ENCODE data around the gene TNFSF8. TPM values are rescaled to one million over a fixed set of nuclear protein-coding genes. Genes with fewer than 3 reads are reported as not detected.

Gene TNFSF8
- total RNA-seq, 2 donors from 2014 or later: 0.32 to 2.4 TPM

GRCh38 chr9:114899461-114899860 lies 30.9 kb downstream of the TNFSF8 start:
- H3K36me3 ChIP-seq: no peaks in the 10 kb centered on the region
- H3K27ac ChIP-seq: no peak overlapping the region
- no peak overlapping the region for H3K4me3 ChIP-seq
- intact Hi-C loops (cut with DNase I): no loop called here
- H3K27me3 ChIP-seq (replicated peaks; ENCODE audit: insufficient read depth): no peaks in the 10 kb centered on the region
- H3K9me3 ChIP-seq: no peaks in the 10 kb centered on the region
- H3K4me1 ChIP-seq (replicated peaks): no peaks in the 10 kb centered on the region
- 91% methylated on average over 2 of the region's 2 CpGs for WGBS
- no peak for DNase-seq (ENCODE audit: low spot score)
- TF ChIP-seq POLR2A (IDR thresholded peaks at IDR 0.05): no peak

GRCh38 chr9:114898741-114899140 lies 31.6 kb downstream of the TNFSF8 start:
- WGBS: 76% methylated on average over 9 of the region's 9 CpGs
- intact Hi-C loops (cut with DNase I): no loop called here
- Histone ChIP-seq H3K27ac (no peak overlapping the region), H3K4me3 (no peak overlapping the region), H3K27me3 (replicated peaks; ENCODE audit: insufficient read depth) (no peaks in the 10 kb centered on the region), H3K36me3 (no peaks in the 10 kb centered on the region), H3K9me3 (no peaks in the 10 kb centered on the region), H3K4me1 (replicated peaks) (no peaks in the 10 kb centered on the region)
- DNase-seq (ENCODE audit: low spot score): no peak
- TF ChIP-seq CTCF (IDR thresholded peaks at IDR 0.05) (no peak), POLR2AphosphoS5 (IDR thresholded peaks at IDR 0.05) (no peak), POLR2A (IDR thresholded peaks at IDR 0.05) (no peak)

GRCh38 chr9:114897196-114897595 lies 33.2 kb downstream of the TNFSF8 start:
- no peaks in the 10 kb centered on the region for H3K9me3 ChIP-seq
- no peak for TF ChIP-seq POLR2A (IDR thresholded peaks at IDR 0.05)
- TF ChIP-seq POLR2AphosphoS5 (IDR thresholded peaks at IDR 0.05): no peak
- TF ChIP-seq CTCF (IDR thresholded peaks at IDR 0.05): no peak
- WGBS: 77% methylated on average over 3 of the region's 3 CpGs
- no peaks in the 10 kb centered on the region for H3K36me3 ChIP-seq
- intact Hi-C loops (cut with DNase I): no loop called here
- DNase-seq (ENCODE audit: low spot score): no peak
- H3K27ac ChIP-seq: no peak overlapping the region
- H3K27me3 ChIP-seq (replicated peaks; ENCODE audit: insufficient read depth): no peaks in the 10 kb centered on the region
- no peak overlapping the region for H3K4me3 ChIP-seq
- H3K4me1 ChIP-seq (replicated peaks): no peaks in the 10 kb centered on the region

GRCh38 chr9:114896344-114896743 lies 34.0 kb downstream of the TNFSF8 start:
- H3K4me1 ChIP-seq (replicated peaks): no peaks in the 10 kb centered on the region
- H3K27me3 ChIP-seq (replicated peaks; ENCODE audit: insufficient read depth): no peaks in the 10 kb centered on the region
- no peaks in the 10 kb centered on the region for H3K36me3 ChIP-seq
- H3K4me3 ChIP-seq: no peak overlapping the region
- intact Hi-C loops (cut with DNase I): no loop called here
- no peaks in the 10 kb centered on the region for H3K9me3 ChIP-seq
- TF ChIP-seq CTCF (IDR thresholded peaks at IDR 0.05): no peak
- no peak for TF ChIP-seq POLR2AphosphoS5 (IDR thresholded peaks at IDR 0.05)
- TF ChIP-seq POLR2A (IDR thresholded peaks at IDR 0.05): no peak
- H3K27ac ChIP-seq: no peak overlapping the region
- no peak for DNase-seq (ENCODE audit: low spot score)

GRCh38 chr9:114895521-114895991 lies 34.8 kb downstream of the TNFSF8 start:
- no peak for DNase-seq (ENCODE audit: low spot score)

More at GRCh38 chr9:114895521-114895991, 34.8 kb downstream of the TNFSF8 start:
- Histone ChIP-seq H3K4me1 (replicated peaks) (no peaks in the 10 kb centered on the region), H3K4me3 (no peak overlapping the region), H3K27me3 (replicated peaks; ENCODE audit: insufficient read depth) (no peaks in the 10 kb centered on the region), H3K27ac (no peak overlapping the region), H3K36me3 (no peaks in the 10 kb centered on the region), H3K9me3 (no peaks in the 10 kb centered on the region)
- intact Hi-C loops (cut with DNase I): no loop called here
- TF ChIP-seq CTCF (IDR thresholded peaks at IDR 0.05): no peak
- TF ChIP-seq POLR2A (IDR thresholded peaks at IDR 0.05): no peak
- TF ChIP-seq POLR2AphosphoS5 (IDR thresholded peaks at IDR 0.05): no peak

Measured in prostate gland (tissue), 2 donors.